ENCODE results near the gene MKLN1.
"Not testable (repeated sequence)": the region's sequence is repeated elsewhere in the genome, so short reads cannot be mapped to it uniquely, and the experiment has no call there.

MKLN1 gene

DNA sequence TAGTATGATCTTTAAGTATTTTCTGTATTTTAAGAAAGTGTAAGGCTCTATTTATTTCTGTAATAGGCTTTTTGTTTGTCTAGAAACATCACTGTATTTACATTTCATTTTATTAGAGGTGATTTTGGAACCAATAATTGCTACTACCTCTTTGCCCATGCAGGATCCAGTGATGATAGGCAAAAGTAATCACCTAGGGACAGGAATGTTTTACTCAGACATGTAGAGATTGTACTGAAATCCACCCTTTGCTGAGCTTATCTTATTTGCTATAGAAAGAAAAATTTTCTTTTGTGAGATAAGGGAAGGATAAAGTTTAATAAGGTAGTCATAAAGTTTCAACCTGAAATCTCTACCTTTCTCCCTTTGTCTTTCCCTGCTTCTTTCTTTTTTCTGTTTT, 73.5 kb downstream of the MKLN1 start:
- DNase-seq (ENCODE audit: low spot score): no peak

DNA sequence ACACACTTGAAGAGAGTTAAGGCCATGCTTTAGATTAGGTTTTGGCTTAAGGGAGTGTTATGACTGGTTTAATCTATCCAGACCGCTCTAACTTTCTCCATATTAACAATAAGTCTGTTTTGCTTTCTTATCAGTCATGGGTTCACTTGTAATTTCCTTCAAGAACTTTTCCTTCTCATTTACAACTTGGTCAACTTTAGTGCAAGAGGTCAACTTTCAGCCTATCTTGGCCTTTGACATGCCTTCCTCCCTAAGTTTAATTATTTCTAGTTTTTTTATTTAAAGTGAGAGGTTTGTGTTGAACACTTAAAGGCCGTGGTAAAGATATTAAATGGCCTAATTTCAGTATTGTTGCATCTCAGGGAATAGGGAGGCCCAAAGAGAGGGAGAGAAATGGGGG, 75.6 kb downstream of the MKLN1 start:
- DNase-seq (ENCODE audit: low spot score): no peak

DNA sequence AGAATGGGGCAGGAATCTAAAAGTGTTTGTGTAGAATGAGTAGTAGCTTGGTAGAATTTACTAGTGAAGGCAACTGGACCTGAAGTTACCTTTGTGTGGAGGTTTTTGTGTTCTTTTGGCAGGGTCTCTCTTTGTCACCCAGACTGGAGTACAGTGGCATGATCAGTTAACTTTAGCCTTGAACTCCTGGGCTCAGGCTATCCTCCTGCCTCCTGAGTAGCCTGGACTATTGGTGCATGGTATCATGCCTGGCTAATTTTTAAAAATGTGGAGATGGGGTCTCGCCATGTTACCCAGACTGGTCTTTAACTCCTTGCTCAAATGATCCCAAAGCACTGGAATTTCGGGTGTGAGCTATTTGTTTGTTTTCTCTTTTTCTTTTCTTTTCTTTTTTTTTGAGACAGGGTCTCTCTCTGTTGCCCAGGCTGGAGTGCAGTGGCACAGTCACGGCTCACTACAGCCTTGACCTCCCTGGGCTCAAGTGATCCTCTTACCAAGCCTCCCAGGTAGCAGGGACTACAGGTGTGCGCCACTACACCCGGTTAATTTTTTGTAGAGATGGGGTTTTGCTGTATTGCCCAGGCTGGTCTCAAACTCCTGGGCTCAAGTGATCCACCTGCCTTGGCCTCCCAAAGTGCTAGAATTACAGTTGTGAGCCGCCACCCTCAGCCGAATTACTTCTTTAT, 76.7 kb downstream of the MKLN1 start:
- no peak for DNase-seq (ENCODE audit: low spot score)

DNA sequence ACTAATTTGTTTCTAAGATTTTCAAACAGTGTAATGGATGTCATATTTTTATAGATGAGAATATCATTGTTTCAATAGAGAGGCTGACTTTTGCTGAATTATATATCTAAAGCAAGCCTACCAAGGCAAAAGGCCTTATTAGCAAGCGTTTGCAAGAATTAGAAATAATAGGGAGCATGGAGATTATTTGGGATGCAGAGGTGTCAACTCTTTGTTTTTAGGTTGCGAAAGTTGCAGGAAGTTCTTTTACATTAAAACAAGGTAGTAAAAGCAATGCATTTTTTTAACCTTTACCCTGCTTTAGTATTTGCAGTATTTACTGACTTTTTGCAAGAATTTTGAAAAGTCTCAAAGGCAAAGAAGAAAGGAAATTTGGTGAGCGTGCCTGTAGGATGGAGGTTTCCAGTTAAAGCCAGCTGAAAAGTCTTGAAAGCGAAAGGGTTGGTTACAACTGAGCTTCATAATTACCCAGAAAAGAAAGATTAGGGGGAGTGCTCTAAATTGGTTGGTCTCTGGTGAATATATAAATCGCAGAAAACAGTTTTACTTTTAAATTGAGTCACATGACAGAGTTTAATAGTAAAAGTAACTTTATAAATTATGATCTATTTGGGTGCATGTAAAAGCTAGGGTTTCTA, 81.6 kb downstream of the MKLN1 start:
- DNase-seq (ENCODE audit: low spot score): no peak

DNA sequence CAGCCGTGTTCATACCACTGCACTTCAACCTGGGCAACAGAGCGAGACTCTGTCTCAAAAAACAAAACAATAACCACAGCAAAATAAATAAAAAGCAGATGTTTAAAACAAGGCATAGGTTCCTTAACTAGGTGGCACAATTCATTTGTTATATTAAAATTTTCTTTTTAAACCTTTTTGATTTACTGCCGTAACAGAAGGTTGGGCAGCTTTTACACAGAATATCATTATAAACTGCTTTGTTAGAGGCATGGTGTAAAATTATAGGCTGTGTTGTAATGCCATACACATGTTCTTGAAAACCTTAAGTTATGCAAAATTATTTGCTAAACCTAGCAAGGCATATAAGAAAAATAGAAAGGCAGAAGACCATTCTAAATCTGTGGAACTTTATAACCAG, 84.4 kb downstream of the MKLN1 start:
- no peak for DNase-seq (ENCODE audit: low spot score)

DNA sequence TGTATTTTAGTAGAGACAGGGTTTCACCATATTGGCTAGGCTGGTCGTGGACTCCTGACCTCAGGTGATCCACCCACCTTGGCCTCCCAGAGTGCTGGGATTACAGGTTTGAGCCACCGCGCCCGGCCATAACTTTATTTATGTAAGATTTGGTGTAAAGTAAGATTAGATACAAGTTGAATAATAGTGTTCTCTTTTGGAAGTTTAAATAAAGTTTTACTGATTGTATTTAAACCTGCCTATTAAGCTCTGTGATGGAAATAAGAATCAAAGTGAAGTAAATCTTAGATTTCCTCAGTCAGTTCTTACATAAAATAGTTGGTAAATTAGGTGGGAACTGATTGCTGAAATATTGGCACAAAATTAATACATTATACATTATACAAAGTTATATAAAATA, 86.0 kb downstream of the MKLN1 start:
- DNase-seq (ENCODE audit: low spot score): no peak

DNA sequence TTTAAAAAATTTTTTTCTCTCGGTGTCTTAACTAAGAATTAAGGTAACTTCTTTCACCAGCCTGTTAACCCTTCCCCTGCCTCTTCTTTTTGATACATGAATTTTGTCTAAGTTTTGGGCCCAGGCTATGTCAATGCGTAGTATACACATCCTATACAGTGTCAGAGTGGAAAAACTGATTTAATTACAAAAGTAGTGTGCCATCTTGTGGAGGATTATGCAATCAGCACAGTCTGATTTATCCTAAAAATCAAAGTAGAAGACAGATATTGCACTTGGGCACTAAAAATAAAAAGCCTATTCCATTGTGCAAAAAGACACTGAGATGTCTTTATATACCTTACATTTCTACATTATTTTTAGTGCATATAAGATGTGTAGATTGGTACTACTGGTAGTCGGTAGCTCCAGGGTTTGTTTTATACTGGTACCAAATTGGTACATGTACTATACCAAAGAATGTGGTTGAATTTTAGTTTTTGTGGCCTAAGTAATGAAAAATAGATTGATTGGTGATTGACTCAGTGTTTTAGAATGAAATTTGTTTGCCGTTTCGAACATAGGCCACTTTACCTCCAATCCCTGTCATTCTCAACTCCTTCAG, 96.6 kb downstream of the MKLN1 start:
- DNase-seq (ENCODE audit: low spot score): peak; percentile 39

DNA sequence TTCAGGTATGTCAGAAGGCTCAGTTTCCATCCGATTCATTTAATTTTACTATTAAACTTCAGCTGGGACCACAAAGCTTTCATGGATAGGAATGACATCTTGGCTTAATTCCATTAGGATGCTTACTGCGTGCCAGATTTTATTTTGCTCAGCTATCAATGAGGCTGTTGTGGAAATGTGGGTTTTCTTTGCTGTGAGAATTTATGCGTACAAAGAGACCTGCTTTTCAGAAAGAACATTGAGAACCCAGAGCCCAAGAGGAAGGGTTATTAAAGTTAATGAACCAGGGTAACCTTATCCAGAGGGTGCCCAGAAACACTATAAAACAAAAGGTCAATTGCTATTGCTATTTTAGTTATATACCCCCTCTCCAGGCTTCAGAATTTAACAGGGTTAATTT, 98.3 kb downstream of the MKLN1 start:
- no peak for DNase-seq (ENCODE audit: low spot score)

DNA sequence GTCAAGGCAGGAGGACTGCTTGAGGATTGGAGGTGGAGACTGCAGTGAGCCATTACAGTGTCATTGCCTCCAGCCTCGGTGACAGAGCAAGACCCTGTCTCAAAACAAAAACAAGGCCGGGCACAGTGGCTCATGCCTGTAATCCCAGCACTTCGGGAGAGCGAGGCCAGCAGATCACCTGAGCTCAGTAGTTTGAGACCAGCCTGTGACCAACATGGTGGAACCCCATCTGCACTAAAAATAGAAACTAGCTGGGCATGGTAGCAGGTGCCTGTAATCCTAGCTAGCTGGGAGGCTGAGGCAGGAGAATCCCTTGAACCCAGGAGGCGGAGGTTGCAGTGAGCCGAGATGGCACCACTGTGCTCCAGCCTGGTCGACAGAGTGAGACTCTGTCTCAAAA, 103.2 kb downstream of the MKLN1 start:
- not testable (repeated sequence) for DNase-seq (ENCODE audit: low spot score)

DNA sequence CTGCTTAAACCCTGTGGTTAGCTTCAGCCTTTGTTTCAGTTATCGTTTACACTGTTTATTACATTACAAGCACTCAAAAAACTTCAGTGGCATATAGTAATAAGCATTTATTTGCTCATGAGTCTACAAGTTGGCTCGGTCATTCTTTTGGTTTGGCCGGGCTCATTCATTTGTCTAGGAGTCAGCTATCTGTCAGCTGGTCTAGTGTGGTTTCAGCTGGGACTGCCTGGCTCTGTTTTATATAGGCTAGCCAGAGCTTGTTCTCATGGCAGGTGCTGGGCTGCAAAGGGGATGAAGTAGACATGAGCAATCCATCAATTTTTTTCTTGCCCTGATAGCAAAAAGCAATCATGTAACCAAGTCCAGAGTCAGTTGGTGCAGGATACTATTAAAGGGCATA, 103.6 kb downstream of the MKLN1 start:
- DNase-seq (ENCODE audit: low spot score): no peak

DNA sequence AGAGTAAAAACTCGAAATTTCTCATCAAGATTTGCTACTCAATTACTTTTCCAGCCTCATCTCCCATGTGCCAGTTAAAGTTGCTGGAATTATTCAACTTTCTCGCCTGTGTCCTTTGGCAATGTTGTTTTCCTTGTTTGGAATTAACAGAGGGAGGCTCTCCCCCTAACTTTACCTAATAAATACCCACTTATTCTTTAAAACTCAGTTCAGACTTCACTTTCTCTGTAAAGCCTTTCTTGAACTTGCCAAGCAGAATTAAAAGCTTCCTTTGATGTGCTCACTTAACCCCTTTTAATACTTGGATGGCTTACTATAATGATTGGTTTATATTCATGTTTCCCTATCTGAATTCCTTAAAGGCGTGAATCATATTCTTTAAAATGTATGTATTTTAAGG, 104.1 kb downstream of the MKLN1 start:
- no peak for DNase-seq (ENCODE audit: low spot score)

DNA sequence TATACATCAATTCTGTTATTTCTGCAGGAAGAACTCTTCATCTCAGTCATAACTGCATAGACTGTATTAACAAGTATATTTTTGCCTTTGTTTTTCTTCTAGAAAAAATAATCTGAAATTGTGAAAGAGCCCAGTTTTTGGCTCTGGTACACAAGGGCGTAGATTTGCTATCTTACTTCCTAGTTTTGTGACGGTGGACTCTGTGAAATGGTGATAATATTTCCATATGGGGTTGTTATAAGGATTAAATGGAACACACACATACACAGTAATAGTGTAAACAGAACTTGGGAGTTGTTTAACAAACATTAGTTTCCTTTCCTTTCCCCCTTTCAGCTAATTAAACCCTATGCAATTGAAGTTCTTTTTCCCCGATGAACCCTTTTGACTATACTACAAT, 108.7 kb downstream of the MKLN1 start:
- no peak for DNase-seq (ENCODE audit: low spot score)

DNA sequence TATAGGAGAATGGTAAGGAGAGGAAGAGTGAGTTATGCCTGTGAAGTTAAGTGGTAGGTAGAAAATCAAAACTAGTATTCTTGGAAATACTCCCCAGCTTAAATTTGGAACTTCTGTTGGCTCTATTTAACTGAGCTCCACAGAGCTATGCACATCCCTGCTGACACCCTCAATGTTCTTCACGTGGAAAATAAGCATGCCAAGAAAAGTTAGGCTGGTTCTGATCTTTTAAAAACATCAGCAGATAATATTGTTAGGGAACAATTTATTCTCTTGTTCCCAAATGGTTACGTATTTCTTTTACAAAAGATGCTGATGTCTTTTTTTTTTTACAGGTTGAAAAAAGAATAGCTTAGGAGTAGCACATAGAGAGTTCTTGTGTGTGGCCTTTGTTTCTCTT, 111.3 kb downstream of the MKLN1 start:
- DNase-seq (ENCODE audit: low spot score): no peak

DNA sequence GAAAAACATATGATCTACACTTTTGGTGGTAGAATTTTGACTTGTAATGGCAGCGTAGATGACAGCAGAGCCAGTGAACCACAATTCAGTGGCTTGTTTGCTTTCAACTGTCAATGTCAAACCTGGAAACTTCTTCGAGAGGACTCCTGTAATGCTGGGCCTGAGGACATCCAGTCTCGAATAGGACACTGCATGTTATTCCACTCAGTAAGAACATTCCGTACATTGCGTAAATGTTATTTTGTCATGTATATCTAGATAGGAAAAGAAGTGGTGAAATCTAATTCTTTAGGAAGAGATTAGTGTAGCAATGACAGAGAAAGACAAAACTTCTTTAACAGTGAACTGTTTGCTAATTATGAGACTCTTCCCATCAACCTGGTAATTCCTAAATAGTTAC, 115.8 kb downstream of the MKLN1 start:
- no peak for DNase-seq (ENCODE audit: low spot score)

DNA sequence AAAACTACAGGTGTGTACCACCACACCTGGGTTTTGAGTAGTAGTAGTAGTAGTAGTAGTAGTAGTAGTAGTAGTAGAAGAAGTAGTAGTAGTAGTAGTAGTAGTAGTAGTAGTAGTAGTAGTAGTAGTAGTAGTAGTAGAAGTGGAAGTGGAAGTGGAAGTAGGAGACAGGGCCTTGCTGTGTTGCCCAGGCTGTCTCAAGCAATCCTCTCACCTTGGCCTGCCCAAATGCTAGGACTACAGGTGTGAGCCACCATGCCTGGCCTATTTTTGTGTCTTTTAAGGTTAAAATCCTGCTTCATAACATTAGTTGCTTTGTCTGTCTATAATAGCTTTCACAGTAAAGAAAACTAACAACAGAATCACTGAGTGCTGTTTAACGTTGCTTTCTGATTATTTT, 117.0 kb downstream of the MKLN1 start:
- no peak for DNase-seq (ENCODE audit: low spot score)

DNA sequence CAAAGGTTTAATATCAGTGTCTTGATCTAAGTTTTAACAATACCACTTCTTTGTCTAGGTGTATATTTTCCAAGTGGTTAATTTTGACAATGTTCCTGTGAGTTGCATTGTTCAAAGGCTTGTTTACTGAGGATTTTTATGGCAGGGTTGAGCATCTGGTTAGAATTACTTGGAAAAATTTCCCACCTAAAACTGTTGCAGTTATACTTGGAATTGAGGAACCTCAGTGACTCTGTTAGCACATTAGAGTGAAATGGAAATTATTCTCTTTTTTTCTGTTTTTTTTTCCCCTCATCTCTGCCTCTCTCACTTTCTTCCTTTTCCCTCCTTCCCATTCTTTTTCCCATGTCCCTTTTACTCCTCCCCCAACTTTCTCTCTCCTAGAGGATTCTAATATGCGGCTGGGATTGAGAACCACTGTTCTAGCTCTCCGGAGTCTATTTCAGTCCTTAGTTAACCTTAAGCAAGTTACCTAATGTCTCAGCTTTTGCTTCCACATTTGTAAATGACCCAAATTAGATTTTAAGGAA, 121.8 kb downstream of the MKLN1 start:
- no peak for DNase-seq (ENCODE audit: low spot score)

DNA sequence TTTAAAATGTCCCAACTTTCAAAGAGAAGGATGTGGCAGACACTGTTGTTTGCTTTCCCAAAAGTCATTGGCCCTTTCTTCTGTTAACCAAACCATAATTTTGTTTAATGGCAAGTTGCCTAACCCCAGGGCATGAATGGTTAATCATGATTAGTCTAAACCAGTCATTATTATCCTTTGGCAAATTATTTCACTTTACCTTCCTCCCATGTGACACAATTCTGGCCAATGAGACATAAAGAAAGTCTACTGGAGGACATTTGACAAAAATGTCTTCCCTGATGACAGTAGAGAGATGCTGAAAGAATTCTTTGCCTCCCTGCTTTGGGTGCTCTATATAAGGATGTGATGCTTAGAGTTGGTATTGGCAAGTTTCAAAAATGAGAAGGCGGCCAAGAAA, 126.8 kb downstream of the MKLN1 start:
- no peak for DNase-seq (ENCODE audit: low spot score)

DNA sequence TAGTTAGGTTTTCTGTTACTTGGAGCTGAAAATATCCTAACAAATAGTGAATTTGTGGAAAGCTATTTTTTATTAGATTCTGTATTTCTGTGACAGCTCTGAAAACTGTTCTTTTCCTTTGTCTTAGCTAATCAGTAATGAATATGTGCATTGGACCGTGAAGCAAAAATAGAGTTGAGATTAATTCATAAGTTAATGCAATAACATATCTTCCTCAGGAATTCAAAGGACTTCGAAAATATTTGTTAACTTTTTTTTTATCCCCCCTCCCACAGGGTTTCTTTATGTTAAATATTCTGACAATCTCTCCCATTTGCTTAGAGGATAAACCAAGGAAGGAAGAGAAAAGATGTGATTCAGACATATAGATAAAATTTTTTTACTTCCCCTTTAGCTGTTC, 127.3 kb downstream of the MKLN1 start:
- DNase-seq (ENCODE audit: low spot score): no peak

DNA sequence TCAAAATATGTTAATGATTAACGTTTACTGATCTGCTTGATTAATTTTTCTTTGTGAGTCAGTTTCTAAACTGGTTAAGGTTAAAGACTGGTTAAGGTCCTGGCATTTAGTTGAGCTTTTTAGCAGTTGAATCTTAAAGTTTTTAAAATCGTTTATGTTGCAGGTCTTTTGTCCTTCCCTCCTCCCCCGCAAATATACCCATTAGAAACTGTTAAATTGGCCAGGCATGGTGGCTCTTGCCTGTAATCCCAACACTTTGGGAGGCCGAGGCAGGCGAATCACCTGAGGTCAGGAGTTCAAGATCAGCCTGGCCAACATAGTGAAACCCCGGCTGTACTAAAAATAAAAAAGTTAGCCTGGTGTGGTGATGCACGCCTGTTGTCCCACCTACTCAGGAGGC, 127.9 kb downstream of the MKLN1 start:
- DNase-seq (ENCODE audit: low spot score): no peak

DNA sequence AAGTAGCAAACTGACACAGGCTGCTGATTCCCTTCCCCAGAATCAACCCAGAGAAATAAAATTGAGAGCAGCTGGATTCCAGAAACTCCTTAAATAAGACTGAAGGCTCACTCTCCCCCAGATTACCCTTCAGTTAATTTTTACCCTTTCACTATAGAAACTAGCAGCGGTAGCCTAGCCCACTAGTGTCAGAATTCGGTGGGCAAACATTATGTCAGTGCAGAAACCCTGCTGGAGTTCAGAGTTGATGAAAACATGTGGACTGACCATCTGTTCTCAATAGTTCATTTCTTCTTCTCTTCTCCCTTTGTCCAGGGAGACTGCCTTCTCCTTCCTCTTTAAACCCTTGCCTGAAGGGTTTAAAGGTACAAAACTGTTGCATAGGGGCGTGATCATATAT, 128.7 kb downstream of the MKLN1 start:
- DNase-seq (ENCODE audit: low spot score): no peak

DNA sequence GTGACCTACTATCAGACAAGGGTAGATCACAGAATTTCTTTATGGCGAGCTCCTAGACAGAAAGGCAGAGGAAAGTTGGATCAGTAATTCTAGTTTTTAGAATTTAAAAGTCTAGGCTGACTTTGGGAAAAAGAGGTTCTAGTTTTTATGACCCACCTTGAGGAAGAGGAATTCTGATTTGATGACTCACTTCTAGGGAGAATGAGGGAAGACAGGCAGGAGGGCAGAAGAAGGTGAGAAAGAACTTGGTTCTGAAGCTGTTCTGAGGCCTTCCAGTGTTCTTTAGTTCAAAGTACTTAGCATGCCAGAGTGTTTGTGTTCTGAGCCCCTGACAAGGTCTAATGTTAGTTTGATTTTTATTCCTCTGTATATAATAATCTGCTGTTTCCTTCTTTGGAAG, 131.6 kb downstream of the MKLN1 start:
- peak; percentile 53 for DNase-seq (ENCODE audit: low spot score)

DNA sequence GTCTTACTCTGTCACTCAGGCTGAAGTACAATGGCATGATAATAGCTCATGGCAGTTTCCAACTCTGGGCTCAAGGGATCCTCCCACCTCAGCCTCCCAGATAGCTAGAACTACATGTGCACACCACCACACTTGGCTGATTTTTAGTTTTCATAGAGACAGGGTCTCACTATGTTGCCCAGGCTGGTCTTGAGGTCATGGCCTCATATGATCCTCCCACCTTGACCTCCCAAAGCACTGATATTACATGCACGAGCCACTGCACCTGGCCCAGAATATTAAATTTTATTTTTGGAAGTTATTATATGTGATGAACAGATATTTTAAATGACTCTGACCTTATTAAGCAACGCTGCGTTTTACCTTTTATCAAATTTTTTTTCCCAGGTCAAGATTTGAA, 134.4 kb downstream of the MKLN1 start:
- no peak for DNase-seq (ENCODE audit: low spot score)

DNA sequence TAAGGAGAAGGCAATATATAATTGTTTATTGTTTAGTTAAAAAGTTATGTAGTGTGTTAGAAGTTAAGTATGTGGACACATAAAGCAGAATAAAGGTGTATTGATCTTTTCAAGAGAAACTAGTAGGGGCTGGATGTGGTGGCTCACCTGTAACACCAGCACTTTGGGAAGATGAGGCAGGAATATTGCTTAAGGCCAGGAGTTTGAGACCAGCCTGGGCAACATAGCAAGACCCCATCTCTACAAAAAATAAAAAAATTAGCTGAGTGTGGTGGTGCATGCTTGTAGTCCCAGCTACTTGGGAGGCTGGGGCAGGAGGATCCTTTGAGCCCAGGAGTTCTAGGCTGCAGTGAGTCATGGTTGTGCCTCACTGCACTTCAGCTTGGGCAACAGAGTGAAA, 135.0 kb downstream of the MKLN1 start:
- not testable (repeated sequence) for DNase-seq (ENCODE audit: low spot score)
